IPS-NIHi11 (cell line): ENCODE results near the gene DIS3L2.
"Not testable (repeated sequence)": the region's sequence is repeated elsewhere in the genome, so short reads cannot be mapped to it uniquely, and the experiment has no call there.

ENCODE experiments used
- DNase-seq: peaks from one replicate; pipeline ENCODE4 v3.0.0; 2012; ENCODE audit warnings: mixed read lengths, low spot score

The DIS3L2 gene

GRCh38 chr2:232299927-232300674 lies 338.6 kb downstream of the DIS3L2 start:
- DNase-seq, result no peak

DNA sequence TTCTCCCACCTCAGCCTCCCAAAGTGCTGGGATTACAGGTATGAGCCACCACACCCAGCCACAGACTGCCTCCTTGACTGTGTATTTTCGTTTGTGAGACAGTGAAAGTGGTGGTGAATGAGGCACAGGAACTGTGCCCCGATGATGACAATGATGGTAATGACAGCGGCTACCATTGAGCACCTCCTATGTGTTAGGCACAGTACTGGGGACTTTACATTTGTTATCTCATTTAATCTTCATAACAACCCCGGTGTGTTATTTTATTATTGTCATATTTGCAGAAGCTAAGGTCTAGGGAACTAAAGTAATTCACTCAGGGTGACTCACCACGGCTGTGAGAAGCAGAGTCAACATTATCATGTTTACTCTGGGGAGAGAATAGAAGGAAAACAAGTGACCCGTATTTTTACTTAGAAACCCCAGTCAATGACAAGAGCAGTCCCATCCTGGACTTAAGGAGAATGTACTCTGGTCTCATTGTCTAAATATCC lies 339.4 kb downstream of the DIS3L2 start:
- DNase-seq, result no peak

- DNase-seq, result no peak
These were observed 342.7 kb downstream of the DIS3L2 start for GRCh38 chr2:232304236-232304635.

DNA sequence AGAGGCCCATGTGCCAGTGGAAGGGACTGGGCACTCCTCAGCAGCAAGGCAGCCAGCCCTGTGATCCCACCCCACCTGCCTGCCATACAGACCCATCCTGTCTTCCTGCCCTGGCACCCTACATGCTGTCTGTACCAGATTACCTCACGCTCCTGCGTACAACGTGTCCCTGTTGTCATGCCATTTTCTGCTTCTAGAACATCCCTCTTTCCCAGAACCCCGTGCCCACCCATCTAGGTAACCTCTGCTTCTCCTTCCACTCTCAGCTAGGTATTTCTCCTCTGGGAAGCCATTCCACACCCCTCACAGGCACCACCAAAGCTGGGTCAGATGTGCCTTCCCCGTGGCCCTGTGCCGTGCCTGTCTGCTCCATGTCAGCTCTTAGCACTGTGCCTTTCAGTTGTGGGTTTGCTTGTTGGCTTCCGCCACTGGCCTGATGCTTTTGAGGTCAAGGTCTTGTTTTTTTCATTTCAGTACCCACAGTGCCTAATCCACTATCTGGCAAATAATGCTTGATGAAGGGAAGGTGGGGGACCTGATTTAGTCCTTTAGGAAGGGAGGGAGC lies 345.3 kb downstream of the DIS3L2 start:
- no peak for DNase-seq

DNA sequence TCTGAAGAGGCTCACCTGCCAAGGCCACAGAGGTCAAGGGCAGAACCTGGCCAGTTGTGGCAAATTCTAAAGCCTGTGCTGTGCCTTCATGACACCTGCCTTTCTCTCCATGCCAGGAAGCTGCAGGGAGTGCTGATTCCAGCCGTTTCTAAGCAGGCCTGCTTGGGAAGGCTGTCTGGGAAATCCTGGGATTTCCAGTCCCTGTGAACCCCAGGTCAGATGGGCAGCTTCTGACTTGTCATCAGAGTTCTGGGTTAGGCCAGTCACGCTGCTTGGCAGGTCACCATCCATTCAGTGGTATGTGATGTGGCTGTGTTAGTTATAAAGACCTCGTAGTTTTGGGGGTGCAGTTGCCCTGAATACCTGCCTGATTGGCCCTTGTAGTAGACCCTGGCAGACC lies 346.3 kb downstream of the DIS3L2 start:
- DNase-seq, result no peak

GRCh38 chr2:232308986-232309385 lies 347.5 kb downstream of the DIS3L2 start:
- DNase-seq, result no peak

- peak; percentile 36 for DNase-seq
These were observed 348.1 kb downstream of the DIS3L2 start for GRCh38 chr2:232309592-232309991.

GRCh38 chr2:232310121-232310520 lies 348.6 kb downstream of the DIS3L2 start:
- no peak for DNase-seq

DNA sequence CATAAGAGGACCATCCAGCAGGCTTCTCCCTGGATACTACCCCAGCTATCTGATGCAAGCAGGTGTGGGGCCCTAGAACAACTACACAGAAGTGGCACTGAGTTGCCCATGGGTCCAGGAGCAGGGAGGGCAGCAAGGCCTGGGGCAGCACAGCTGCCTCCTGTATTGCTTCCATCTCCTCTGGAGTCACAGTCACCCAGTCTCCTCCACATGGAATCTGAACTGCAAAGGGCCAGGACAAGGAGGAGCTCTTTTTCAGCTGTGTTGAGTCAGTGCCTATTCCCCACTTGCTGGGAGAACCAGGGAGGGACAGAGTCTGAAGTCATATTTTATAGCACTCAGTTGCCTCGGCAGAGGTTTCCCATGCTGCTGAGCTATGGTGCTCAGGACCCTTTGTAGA lies 349.2 kb downstream of the DIS3L2 start:
- DNase-seq, result no peak

DNA sequence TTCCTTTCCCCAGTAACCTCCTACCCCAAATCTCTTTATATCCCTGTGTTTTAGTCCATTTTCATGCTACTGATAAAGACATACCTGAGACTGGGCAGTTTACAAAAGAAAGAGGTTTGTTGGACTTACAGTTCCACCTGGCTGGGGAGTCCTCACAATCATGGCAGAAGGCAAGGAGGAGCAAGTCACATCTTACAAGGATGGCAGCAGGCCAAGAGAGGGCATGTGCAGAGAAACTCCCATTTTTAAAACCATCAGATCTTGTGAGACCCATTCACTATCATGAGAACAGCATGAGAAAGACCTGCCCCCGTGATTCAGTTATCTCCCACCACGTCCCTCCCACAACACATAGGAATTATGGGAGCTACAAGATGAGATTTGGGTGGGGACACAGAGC lies 352.1 kb downstream of the DIS3L2 start:
- not testable (repeated sequence) for DNase-seq

GRCh38 chr2:232315049-232315922 lies 353.8 kb downstream of the DIS3L2 start:
- no peak for DNase-seq

DNA sequence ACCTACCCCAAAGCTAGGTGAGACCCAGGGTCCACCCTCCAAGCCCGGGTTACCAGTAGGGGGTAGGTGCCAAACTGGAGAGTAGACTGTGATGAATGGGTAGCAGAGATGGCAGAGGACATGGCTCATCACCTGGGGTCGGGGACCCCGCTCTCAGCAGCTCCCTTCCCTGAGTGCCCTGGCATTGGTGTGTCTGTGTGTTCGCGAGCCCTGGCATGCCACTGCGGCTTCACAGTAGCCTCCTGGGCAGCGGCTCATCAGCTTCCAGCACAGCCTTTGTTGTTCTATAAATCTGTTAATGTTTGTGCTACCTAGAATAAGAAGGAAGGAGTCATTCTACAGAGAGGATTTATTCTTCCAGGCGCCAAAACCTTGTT lies 354.4 kb downstream of the DIS3L2 start:
- no peak for DNase-seq

- no peak for DNase-seq
These were observed 355.2 kb downstream of the DIS3L2 start for GRCh38 chr2:232316461-232317330.

DNA sequence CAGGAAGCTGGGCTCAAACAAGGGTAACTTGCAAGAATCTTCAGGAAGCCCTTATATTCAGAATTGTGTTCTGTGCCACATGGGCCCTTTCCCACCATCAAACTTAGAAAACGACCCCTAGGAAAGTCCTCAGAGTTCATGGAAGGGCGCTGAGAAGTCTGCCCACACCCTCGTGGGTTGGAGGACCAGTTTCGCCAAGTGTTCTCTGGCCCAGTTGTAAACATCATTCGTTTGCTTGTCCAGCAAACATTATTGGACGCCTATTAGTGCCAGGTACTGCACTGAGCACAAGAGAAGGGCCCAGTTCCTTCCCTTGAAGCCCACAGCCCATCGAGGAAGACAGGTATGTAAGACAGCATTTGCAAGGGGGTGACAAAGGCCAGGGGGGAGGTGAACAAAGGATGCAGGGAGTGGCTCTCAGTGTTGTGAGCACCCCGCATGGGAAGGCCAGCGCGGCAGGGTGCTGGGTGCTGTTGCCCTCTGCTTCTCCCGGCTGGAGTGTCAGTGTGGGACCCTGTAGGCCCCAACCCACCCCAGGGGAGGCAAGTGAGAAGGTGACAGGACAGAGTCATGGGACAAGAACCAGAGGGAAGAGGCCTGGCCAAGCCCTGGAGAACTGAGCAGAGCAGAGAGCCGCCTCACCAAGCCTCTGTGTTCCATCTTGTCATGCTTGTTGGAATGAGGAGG lies 356.8 kb downstream of the DIS3L2 start:
- DNase-seq, result no peak

DNA sequence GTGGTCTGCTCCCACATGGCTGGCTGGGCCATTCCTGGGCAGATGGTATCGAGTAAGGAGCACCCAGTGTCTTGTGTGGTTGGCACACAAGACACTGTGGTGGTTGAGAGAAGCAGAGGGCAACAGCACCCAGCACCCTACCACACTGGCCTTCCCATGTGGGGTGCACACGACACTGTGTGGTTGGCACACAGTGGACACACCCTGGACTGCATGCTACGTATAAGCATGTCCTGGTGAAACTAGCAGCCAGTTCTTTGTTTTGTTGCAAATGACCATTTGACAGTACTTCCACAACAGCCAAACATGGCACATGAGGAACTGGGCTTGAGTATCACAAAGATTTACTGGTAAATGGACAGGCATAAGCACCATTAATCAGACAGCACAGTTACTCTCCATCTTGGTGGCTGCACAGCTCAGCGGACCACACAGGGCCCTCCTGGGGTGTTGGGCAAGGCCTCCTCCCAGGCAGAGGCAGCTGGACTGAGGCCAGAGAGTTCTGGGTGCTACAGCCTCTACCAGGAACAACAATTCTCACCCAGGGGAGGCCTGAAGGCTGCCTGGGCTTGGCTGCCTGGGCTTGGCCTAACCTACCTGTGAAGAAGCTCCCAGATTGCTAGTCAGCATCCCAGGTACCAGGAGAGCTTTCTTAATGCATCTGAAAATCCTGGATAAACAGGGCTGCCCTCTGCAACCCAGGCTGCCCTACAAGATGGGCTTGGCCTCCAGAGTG lies 357.7 kb downstream of the DIS3L2 start:
- no peak for DNase-seq

- DNase-seq, result no peak
These were observed 358.4 kb downstream of the DIS3L2 start for GRCh38 chr2:232319803-232320442.

GRCh38 chr2:232320443-232320803 lies 358.9 kb downstream of the DIS3L2 start:
- DNase-seq, result no peak

DNA sequence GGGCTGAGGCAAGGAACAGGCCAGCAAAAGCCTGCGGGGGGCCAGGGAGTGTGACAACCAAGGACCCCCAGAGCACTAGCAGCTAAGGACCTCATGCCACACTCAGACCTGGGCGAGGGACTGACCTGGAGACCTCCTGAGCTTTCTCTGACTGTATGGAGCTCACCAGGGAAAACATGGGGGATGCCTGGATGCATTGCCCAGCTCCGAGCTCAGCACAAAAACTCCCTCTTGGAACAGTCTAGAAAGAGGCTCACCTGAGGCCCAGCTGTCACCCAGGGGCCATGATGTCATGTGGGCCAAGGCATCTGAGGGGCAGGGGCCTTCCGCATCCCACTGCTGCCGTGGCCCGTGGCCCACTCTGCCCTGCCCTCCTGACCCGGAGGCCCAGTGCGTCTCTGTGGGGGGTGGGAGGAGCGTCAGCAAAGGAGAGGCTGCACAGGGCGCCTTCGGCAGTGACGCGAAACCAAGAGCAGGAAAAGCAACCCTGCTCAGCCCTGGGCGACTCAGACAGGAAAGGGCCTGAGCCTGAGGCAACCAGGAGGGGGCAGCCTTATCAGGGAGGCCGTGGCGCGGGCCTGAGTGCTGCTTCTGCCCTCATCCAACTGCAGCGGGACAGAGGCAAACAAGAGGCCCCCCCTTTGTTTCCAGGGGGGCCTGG lies 359.8 kb downstream of the DIS3L2 start:
- DNase-seq, result peak; percentile 53

DNA sequence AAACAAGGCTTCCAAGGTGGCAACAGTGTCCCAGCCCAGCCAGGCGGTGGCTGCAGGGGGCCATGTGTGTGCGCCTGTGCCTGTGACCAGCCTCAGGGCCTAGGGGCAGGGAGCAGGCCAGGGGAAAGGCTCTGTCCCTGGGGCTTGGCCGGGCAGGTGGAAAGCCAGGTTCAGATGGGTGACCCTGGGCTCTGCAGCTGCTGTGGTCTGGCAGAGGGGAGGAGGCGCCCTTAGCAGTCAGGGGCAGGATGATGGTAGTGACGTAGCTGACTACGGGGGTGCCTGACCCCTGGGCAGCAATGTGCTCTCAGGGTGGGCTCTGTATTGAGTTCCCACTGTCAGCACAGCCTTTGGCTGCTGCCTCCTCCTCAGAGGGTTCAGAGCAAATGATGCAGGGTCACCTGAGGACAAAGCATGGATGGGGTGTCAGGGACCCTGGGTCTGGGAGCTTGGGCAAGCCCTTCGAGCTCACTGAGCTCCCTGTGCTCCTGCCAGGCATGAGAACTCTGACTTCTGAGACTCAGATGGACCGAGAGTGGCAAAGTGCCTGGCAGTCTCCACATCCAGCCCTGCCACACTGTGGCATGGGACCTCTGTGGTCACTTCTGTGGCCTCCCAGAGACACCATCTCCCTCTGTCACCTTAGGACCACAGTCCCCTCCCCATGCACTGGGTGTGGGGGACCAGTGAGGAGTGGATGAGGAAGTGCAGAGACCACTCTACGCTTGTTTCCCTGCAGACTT lies 360.5 kb downstream of the DIS3L2 start:
- no peak for DNase-seq
